IPS-18c (cell line): ENCODE measurements around the gene TBC1D32.
"Not testable (repeated sequence)": the region's sequence is repeated elsewhere in the genome, so short reads cannot be mapped to it uniquely, and the experiment has no call there.

Experiments
- H3K4me3 ChIP-seq: 2 replicates; pipeline ENCODE4 v1.7.0; 2013; ENCODE audit warnings: low read depth, mild to moderate bottlenecking, low read length, moderate library complexity; ENCODE audit not compliant: insufficient read depth
- H3K9me3 ChIP-seq: one replicate; pipeline ENCODE4 v1.6.1; 2013; ENCODE audit warnings: mild to moderate bottlenecking, low read length, moderate library complexity; ENCODE audit not compliant: control insufficient read depth, insufficient read depth

TBC1D32 gene

DNA sequence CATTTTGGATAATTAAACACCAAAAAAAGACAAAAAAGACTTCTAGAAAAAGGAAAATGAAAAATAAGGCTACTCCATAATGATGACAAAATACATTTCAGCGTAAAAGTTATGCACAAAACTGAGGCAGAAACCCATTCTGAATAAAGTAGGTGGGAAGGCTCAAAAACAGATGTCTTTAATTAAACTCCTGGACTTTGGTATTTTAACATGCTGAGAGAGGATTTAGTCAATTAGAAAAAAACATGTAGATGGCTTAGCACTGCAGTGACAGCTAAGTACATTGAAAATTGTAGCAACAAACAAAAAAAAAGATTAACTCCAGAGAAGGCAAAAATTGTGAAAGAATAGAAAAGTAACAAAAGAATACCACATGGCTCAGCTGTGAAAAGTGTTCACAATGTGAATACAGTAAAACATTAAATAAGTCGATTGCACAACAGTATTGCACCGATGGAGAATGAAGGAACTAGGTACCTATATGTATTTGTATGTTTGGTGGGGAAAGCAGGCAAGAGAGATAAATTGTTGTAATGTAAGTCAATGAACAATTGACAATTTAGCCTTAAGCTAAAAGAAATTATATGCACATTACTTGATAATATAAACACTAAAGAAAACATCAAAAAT lies 59.5 kb downstream of the TBC1D32 start:
- H3K9me3 ChIP-seq, result no peaks in the 10 kb centered on the region
- H3K4me3 ChIP-seq, result no peak overlapping the region

DNA sequence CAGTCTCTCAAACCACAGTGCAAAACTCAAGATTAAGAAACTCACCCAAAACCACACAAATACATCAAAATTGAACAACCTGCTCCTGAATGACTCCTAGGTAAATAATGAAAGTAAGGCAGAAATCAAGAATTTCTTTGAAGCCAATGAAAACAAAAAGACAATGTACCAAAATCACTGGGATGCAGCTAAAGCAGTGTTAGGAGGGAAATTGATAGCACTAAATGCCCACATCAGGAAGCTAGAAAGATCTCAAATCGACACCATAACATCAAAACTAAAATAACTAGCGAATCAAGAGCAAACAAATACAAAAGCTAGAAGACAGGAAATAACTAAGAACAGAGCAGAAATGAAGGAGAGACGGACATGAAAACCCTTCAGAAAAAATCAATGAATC lies 70.5 kb downstream of the TBC1D32 start:
- Histone ChIP-seq H3K9me3 (peaks cover 4% of the 10 kb centered on the region), H3K4me3 (no peak overlapping the region)

DNA sequence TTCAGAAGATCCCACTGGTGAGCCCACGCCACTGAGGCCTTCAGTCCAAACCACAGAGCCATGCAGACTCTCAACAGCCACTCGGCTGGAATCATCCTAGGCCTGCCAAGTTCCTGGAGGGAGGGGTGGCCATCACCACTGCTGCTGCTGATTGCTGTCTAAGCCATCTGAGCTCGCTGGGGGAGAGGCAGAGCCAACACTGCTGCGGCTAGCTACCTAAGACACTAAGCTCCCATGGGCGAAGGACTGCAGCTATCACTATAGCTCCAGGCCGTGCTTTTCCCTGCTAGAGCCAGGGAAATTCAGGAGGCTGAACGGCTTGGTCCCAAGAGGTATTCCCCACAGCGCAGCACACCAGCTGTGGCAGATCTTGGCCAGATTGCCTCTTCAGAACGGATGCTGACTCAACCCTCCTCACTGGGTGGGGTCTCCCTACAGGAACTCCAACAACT lies 73.6 kb downstream of the TBC1D32 start:
- no peaks in the 10 kb centered on the region for H3K9me3 ChIP-seq
- H3K4me3 ChIP-seq, result no peak overlapping the region

- Histone ChIP-seq H3K4me3 (no peak overlapping the region), H3K9me3 (no peaks in the 10 kb centered on the region)
Measured at GRCh38 chr6:121247386-121247785, 86.9 kb downstream of the TBC1D32 start.

DNA sequence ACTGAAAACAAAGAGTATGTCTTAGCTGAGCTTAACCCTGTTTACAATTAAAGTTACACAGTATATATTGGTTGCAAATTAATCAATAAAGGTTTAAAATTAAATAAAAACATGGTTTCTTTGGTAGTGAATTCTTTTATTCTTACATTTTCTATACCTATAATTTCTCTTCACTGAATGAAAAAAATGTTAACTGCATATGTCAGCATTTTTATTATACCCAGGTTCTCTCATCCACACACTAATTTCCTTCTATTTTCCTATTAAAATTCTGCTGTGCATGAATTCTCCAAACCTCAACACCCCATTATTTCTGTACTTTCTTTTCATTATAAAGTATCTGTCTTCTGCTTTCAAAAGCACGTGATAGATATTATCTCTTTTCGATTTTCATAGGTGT lies 91.9 kb downstream of the TBC1D32 start:
- no peak overlapping the region for H3K4me3 ChIP-seq
- H3K9me3 ChIP-seq, result no peaks in the 10 kb centered on the region

DNA sequence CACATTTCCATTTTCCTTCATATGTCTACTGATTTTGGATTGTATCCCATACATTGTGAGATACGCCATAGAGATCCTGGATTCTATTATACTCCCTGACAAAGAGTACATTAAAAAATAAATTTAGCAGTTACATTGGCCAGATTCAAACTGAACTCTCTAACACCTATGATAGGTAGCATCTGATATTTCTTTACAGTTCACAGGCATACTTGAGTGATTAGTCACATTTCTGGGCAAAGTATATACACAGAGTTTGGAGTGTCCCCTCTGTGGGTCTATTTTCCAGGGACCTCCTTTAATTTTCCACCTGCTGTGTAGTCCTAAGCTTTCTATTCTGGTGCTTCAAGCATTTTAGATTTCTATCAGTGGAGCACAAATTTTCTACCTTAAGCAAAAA lies 96.4 kb downstream of the TBC1D32 start:
- Histone ChIP-seq H3K4me3 (no peak overlapping the region), H3K9me3 (no peaks in the 10 kb centered on the region)

GRCh38 chr6:121236984-121237383 lies 97.3 kb downstream of the TBC1D32 start:
- Histone ChIP-seq H3K9me3 (no peaks in the 10 kb centered on the region), H3K4me3 (no peak overlapping the region)

GRCh38 chr6:121235386-121235785 lies 98.9 kb downstream of the TBC1D32 start:
- Histone ChIP-seq H3K4me3 (no peak overlapping the region), H3K9me3 (no peaks in the 10 kb centered on the region)

DNA sequence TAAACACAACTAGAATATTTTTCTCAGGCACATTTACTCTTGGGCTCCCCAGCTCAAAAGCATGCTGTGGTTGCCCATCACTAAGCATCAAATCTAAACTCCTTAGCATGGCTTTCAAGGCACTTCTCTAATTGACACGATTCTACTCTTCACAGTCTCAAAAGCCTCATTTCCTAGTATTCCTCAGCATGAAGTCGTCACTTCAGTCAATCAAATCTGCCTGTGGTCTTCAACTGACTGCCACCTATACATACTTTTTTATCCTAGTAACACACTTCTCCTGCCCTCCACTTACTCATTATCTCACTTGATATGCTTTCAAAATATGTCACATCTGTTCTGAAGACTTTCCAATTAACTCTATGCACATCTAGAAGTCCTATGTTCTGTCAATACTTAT lies 110.3 kb downstream of the TBC1D32 start:
- Histone ChIP-seq H3K4me3 (no peak overlapping the region), H3K9me3 (no peaks in the 10 kb centered on the region)

GRCh38 chr6:121223212-121223611 lies 111.1 kb downstream of the TBC1D32 start:
- Histone ChIP-seq H3K9me3 (no peaks in the 10 kb centered on the region), H3K4me3 (no peak overlapping the region)

DNA sequence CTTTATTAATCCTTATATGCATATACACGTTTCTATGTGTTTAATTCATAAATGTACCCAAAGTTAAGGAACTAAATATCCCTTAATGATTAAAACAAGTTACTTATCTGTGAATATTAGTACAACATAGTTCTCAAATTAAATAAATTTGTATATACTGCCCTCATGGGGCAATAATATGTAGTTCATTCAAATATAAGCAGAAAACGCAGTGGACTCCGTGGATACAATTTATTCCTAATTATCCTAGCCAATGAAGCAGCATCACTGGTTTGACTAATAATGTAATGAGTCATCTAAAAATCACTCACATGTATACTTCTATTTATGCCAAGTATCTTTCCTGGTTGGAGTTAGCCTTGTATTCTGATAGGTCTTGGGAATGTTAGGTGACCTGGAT lies 111.6 kb downstream of the TBC1D32 start:
- Histone ChIP-seq H3K9me3 (no peaks in the 10 kb centered on the region), H3K4me3 (no peak overlapping the region)

DNA sequence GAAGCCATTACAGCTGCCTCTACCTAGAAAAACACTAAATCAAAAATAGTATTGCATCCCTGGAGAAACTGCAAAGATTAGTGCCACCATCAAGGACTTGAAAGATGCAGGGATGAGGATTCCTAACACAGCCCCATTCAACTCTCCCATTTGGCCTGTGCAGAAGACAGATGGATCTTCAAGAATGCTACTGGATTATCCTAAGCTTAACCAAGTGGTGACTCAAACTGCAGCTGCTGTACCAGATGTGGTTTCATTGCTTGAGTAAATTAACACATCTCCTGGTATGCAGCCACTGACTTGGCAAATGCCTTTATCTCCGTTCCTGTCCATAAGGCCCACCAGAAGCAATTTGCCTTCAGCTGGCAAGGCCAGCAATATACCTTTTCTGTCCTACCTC lies 117.4 kb downstream of the TBC1D32 start:
- no peaks in the 10 kb centered on the region for H3K9me3 ChIP-seq
- no peak overlapping the region for H3K4me3 ChIP-seq

DNA sequence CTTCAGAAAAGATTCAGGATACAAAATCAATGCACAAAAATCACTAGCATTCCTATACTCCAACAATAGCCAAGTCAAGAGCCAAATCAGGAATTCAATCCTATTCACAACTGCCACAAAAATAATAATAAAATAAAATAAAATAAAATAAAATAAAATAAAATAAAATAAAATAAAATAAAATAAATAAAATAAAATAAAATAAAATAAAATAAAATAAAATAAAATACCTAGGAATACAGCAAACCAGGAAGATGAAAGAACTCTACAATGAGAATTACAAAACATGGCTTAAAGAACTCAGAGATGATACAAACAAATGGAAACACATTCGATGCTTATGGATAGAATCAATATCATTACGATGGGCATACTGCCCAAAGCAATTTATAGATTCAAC lies 120.9 kb downstream of the TBC1D32 start:
- not testable (repeated sequence) for H3K9me3 ChIP-seq, H3K4me3 ChIP-seq

GRCh38 chr6:121210943-121211342 lies 123.3 kb downstream of the TBC1D32 start:
- H3K9me3 ChIP-seq, result no peaks in the 10 kb centered on the region
- no peak overlapping the region for H3K4me3 ChIP-seq

DNA sequence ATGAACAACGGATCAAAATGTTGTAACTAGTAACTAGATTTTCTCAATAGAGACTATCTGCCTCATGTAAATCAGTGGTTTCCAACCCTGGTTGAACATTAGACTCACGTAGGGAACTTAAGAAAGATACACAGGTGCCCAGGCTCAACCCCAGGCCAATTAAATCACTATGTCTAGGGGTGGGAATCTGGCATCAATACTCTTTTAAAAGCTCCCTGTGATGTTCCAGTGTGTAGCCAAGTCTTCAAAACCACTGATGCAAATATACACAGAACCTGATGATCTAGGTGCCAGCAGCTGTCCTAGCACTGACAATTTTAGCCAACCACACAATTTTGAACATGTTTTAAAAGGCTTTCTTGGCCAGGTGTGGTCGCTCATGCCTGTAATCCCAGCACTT lies 128.7 kb downstream of the TBC1D32 start:
- H3K9me3 ChIP-seq, result no peaks in the 10 kb centered on the region
- no peak overlapping the region for H3K4me3 ChIP-seq

DNA sequence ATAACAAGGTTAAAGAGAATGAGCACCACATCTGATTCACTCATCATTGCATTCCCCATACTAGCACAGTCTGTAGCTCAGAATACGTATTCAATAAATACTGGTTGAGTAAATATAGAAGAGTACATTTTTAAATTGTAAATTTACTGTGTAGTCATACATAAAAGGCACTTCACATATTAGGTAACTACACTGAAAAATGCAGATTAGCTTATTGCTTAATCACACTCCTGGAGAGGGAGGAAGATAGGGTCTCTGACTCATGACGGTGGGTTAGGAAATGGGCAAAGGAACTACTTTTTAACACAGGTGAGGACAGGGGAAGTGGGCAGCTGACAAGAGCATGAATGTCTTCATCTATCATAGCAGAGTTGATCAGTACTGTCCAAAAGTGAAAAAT lies 133.2 kb downstream of the TBC1D32 start:
- Histone ChIP-seq H3K9me3 (peaks cover 2% of the 10 kb centered on the region), H3K4me3 (no peak overlapping the region)

DNA sequence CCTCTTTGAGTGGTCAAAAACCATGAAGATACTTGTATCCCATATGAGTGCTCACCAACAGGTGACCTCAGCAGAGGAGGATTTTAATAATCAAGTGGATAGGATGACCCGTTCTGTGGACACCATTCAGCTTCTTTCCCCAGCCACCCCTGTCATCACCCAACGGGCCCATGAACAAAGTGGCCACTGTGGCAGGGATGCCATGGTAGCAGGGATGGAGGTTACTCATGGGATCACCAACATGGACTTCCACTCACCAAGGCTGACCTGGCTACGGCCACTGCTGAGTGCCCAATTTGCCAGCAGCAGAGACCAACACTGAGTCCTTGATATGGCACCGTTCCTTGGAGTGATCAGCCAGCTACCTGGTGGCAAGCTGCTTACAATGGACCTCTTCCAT lies 138.2 kb downstream of the TBC1D32 start:
- not testable (repeated sequence) for H3K4me3 ChIP-seq, H3K9me3 ChIP-seq

- Histone ChIP-seq H3K9me3 (no peaks in the 10 kb centered on the region), H3K4me3 (no peak overlapping the region)
Measured at GRCh38 chr6:121190122-121190521, 144.2 kb downstream of the TBC1D32 start.

DNA sequence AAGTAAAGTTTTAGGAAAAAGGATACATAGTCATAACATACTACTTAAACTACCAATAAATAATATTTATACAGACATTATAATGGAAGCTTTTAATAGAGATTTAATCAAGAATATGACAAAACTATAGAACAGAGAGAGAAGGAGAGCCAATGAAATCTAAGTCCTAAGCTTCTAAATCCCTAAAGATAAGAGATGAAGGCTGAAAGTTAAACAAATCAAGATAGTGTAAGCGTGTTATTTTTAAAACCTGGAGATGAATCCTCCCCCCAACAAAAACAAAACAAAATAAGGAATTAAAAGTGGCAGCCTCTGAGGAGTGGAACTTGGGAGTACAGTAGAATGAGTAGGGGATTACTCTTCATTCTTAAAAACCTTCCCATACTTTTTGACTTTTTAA lies 145.9 kb downstream of the TBC1D32 start:
- H3K9me3 ChIP-seq, result no peaks in the 10 kb centered on the region
- H3K4me3 ChIP-seq, result no peak overlapping the region
